ENCODE results near the gene PDSS2. TPM values are rescaled to one million over a fixed set of nuclear protein-coding genes. Genes with fewer than 3 reads are reported as not detected.

PDSS2 gene
- total and polyA plus RNA-seq, 3 donors from 2014 or later, result 15.1 to 19.4 (median 17.0) TPM

GRCh38 chr6:107246249-107246971 is 213.0 kb downstream of the PDSS2 start:
- no peak for DNase-seq
- intact Hi-C loops (cut with DNase I; ENCODE audit: low total_unique reads), result no loop called here
- no peaks in the 10 kb centered on the region for H3K9me3 ChIP-seq
- no peaks in the 10 kb centered on the region for H3K27me3 ChIP-seq
- H3K4me3 ChIP-seq, result no peak overlapping the region
- H3K36me3 ChIP-seq (ENCODE audit: low read depth, missing control alignments), result no peaks in the 10 kb centered on the region
- peak overlapping the region; percentile 8 to 53 for H3K27ac ChIP-seq
- TF ChIP-seq POLR2A (IDR thresholded peaks at IDR 0.05), result no peak
- no peak for TF ChIP-seq CTCF (IDR thresholded peaks at IDR 0.05)
- peaks cover 11% of the 10 kb centered on the region for H3K4me1 ChIP-seq
- 60 to 75% methylated on average over 3 of the region's 3 CpGs for WGBS, 2 donors

GRCh38 chr6:107244742-107245480 is 214.5 kb downstream of the PDSS2 start:
- H3K4me1 ChIP-seq, result peaks cover 11% of the 10 kb centered on the region
- H3K36me3 ChIP-seq (ENCODE audit: low read depth, missing control alignments), result no peaks in the 10 kb centered on the region
- 58 to 64% methylated on average over 4 of the region's 4 CpGs for WGBS, 2 donors
- TF ChIP-seq CTCF (IDR thresholded peaks at IDR 0.05), result no peak
- no peak for TF ChIP-seq POLR2A (IDR thresholded peaks at IDR 0.05)
- H3K27ac ChIP-seq, result no peak overlapping the region
- H3K9me3 ChIP-seq, result no peaks in the 10 kb centered on the region
- peak; percentile 35 for DNase-seq
- intact Hi-C loops (cut with DNase I; ENCODE audit: low total_unique reads), result no loop called here
- no peak overlapping the region for H3K4me3 ChIP-seq
- H3K27me3 ChIP-seq, result no peaks in the 10 kb centered on the region

- H3K4me1 ChIP-seq, result peaks cover 11% of the 10 kb centered on the region
- no peaks in the 10 kb centered on the region for H3K36me3 ChIP-seq (ENCODE audit: low read depth, missing control alignments)
- no peaks in the 10 kb centered on the region for H3K27me3 ChIP-seq
- no peak for DNase-seq
- 84 to 89% methylated on average over 4 of the region's 4 CpGs for WGBS, 2 donors
- TF ChIP-seq CTCF (IDR thresholded peaks at IDR 0.05) (no peak), POLR2A (IDR thresholded peaks at IDR 0.05) (no peak)
- H3K9me3 ChIP-seq, result no peaks in the 10 kb centered on the region
- intact Hi-C loops (cut with DNase I; ENCODE audit: low total_unique reads), result no loop called here
- H3K4me3 ChIP-seq, result no peak overlapping the region
- no peak overlapping the region for H3K27ac ChIP-seq
Observed at GRCh38 chr6:107244082-107244741, 215.2 kb downstream of the PDSS2 start.

GRCh38 chr6:107243471-107243870 is 215.9 kb downstream of the PDSS2 start:
- no peak overlapping the region for H3K27ac ChIP-seq

More at GRCh38 chr6:107243471-107243870, 215.9 kb downstream of the PDSS2 start:
- H3K4me1 ChIP-seq, result peaks cover 11% of the 10 kb centered on the region
- no peaks in the 10 kb centered on the region for H3K27me3 ChIP-seq
- H3K9me3 ChIP-seq, result no peaks in the 10 kb centered on the region
- no peak for DNase-seq
- intact Hi-C loops (cut with DNase I; ENCODE audit: low total_unique reads), result no loop called here
- TF ChIP-seq POLR2A (IDR thresholded peaks at IDR 0.05), result no peak
- no peak for TF ChIP-seq CTCF (IDR thresholded peaks at IDR 0.05)
- no peak overlapping the region for H3K4me3 ChIP-seq
- H3K36me3 ChIP-seq (ENCODE audit: low read depth, missing control alignments), result no peaks in the 10 kb centered on the region
- WGBS, 2 donors, result 93 to 96% methylated on average over 2 of the region's 2 CpGs

Data from testis (tissue), 3 donors.